GM18499 (cell line): ENCODE measurements around the gene CCDC117.
"Not testable (repeated sequence)": the region's sequence is repeated elsewhere in the genome, so short reads cannot be mapped to it uniquely, and the experiment has no call there.

ENCODE experiments used
- ATAC-seq: cut with Tn5 transposase; IDR thresholded peaks from one replicate; pipeline ENCODE4 v1.9.1; 2021; ENCODE audit warnings: moderate number of reproducible peaks; ENCODE audit not compliant: insufficient read depth, unreplicated experiment

Gene CCDC117

DNA sequence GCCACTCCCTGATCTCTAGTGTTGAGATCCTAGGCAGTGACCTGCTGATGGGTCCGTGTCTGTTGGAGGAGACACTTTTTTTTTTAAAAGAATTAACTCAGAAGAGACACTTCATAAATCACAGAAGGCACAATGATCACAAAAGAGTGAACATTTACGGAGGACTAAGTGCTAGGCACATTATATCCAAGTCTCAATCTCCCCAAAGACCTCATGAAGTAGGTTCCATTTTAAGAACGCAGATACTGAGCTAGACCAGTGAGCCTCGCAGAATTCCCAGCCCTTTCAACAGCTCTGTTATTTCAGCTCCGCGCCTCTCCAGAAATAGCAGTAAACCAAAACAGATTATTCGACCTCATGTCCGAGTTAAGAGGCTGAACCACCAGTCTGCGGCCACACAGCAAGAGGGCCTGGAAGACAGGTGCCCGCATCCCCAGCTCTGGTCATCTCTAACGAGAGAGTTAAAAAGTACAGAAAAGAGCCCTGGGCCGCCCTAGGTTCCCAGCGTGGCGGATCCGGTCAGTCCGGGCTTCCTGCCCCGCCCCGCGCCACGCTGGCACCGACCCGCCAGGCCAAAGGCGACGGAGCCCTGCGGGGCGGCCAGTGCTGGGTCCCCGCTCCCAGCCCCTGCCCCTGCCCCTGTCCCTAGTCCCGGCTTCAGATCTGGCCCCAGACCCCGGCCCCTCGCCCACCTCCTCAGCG is 27.3 kb downstream of the CCDC117 start:
- no peak for ATAC-seq

DNA sequence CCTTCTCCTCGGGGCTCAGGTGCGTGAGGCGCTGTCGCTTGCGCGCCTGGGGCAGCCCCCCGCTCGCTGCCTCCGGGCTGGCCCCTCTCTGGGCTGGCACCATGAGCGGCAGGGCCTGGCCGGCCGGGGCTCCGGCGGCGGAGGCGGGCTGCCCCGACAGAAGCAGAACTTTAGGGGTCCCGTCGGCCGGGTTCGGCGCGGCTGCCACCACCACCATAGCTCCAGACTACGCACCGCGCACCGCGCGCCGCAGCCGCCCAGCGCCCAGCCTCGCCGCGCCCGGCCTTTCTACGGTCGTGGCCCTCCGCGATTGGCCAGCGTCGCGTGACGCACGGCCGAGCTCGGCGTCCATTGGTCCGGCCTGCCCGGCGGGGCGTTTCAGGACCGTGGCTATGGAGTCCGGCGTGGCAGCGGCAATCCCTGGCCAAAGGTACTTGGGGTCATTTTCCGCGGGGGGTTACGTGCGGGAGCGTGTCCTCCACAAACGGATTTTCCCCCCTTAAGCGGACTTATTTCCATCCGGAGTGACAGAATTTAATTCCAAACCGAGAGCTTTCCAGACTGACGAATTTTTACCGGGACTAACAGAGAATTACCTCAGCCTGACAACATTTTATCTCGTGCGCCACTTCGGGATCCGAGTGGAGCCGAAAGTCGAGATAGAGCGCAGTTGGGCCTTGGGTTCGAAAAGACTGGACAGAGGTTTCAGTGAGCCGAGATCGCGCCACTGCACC is 28.0 kb downstream of the CCDC117 start, which contains the start of gene XBP1:
Gene XBP1 (minus strand): TSS at position 262 of the 734 bp plus-strand sequence.
- ATAC-seq = no peak

DNA sequence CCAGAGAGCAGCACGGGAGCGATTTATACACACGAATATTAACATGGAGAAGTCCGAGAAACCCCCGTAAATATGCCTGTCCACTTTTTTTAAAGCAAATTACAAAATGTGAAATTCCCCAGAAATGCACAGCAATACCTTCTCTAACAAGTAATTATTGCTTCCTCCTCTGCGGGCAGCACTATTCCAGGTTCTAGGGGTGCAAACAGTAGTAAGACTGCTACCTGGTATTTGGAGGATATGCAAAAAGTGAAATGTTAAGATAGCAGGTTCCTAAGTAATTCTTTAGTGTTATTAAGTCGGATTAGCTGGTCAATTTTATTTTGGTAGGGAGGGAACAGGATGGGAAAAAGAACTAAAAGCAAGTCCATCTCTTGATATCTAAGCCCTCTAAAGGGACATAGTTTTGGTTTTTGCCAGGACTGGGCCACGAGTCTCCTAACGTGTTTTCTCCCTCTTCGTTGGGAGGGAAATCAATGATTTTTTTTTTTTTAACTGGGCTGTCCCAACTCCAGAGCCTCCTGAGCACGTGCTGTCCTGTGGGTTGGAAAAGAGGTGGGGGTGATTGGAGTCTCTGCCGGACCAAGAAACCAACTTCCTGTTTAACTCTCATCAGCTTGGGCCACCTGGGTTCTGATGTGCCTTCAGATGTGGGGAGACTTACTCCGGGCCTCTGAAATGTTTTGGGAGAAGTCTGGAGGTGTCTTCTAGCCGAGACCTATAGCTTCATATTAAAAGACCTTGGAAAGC is 29.5 kb downstream of the CCDC117 start:
- ATAC-seq = no peak

DNA sequence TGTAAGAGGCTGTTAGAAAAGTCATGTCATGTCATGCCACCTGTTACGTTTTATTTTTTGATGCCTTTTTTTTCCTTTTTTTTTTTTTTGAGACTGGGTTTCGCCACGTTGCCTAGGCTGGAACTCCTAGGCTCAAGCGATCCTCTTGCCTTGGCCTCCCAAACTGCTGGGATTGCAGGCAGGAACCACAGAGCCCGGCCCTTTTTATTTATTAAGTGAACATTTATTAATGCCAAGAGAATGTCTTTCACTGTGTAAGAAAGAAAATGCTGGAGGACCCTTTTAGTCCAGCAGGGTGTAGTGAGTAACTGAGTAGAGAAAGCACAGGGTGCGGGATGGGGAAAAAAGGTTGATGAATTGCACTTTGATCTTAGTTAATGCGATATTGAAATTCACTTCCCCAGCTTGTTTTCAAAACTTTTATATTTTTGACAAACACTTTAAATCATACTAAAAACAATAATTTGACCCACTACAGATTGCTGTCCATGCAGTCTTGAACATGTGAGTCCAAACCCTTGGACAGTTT is 30.2 kb downstream of the CCDC117 start:
- ATAC-seq = no peak

DNA sequence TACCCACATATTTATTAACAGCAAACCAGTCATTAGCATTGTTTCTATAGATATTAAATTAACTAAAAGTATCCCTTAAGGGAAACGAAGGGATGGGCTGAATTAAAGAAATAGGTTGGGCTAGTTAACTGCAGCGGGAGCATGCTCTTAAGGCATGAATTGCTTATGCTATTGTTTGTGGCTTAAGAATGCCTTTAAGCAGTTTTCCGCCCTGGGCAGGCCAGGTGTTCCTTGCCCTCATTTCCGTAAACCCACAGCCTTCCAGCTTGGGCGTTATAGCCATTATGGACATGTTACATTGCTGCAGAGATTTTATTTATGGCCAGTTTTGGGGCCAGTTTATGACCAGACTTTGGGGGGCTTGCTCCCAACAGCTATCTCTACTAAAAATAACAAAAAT is 32.9 kb downstream of the CCDC117 start:
- not testable (repeated sequence) for ATAC-seq

DNA sequence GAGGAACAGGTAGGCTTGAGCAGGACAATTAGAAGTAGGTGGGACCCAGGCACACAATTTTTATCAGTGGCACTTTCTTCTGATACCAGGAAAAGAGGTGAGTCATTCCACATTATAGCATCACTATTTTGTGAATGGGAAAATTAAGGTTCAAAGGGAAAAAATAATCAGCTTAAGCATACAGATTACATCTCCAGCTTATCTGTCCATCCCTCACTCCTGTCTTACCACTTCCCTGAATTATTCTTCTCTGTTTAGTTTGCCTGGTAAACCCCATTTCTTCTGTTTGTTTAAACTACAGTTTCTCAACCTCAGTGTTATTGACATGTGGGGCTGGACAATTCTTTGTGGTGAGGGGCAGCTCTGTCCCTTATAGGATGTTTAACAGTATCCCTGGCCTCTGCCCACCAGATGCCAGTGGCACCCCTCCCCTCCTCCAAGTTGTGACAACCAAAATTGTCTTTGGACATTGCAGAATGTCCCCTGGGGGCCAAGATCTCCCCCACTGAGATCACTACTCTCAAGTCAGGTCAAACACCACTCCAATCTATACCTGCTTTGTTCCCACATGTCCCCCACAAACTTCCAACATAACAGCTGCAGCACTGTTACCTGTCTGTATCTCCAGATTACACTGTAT is 36.3 kb downstream of the CCDC117 start:
- ATAC-seq = no peak

DNA sequence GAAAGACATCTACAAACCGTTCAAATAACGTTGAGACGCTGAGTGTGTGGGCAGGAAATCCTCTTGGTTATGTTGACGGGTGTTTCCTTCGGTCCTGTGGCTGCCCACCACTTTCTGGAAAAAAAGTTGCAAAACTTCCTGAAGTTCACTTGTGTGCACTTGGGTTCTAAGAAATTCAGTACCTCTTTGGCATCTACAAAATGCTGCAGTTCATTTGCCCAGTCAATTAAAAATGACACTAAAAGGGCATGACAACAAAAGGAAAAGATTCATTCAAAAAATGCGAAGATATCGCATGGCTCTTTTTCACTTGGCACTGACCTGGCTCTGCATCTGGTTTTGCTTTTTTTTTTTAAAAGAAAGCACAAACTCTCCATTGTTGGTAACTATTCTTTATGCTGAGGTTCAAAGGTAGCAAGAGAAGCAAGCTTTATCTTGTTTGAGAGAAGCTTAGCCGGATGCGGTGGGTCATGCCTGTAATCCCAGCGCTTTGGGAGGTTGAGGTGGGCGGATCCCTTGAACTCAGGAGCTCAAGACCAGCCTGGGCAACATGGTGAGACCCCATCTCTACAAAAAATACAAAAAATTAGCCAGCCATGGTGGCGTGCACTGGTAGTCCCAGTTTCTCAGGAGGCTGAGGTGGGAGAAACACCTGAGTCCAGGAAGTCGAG is 38.5 kb downstream of the CCDC117 start:
- no peak for ATAC-seq

DNA sequence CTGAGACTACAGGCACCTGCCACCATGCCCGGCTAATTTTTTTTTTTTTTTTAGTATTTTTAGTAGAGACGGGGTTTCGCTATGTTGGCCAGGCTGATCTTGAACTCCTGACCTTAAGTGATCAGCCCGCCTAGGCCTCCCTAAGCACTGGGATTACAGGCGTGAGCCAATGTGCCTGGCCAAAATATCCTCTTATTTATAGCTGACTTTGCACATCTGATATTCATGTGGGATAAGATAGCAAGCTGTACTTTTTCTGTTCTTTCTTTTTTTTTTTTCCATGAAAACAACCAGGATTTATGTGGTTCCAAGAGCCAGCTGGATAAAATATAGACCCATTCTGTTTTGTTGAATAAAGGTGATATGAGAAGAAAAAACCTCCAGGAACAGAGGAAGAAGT is 40.0 kb downstream of the CCDC117 start:
- ATAC-seq = no peak

DNA sequence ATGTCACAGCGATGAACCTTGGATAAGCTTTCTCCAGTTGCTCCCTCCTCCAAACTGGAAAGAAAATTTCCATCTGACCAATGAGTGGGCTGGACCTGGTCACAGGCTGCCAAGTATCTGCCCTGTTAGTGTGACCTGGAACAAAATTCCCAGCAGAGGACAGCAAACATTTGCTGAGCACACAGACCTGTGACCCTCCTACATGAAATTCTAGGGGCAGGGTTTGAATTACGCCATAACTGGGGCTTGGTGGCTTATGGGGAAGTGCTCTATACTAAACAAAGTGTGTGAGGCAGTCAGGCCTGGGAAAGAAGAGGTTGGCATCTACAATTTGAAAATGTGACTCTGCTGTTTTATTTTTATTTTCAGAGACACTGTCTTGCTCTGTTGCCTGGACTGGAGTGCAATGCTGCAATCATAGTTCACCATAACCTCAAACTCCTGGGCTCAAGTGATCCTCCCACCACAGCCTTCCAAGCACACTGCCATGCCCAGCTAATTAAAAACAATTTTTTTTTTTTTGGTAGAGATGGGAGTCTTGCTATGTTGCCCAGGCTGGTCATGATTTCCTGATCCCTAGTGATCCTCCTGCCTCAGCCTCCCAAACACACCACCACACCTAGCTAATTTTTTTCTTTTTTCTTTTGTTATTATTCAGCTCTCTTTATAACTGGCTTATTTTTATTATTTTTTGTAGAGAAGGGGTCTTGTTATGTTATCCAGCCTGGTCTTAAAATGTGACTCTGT is 41.5 kb downstream of the CCDC117 start:
- ATAC-seq = no peak

DNA sequence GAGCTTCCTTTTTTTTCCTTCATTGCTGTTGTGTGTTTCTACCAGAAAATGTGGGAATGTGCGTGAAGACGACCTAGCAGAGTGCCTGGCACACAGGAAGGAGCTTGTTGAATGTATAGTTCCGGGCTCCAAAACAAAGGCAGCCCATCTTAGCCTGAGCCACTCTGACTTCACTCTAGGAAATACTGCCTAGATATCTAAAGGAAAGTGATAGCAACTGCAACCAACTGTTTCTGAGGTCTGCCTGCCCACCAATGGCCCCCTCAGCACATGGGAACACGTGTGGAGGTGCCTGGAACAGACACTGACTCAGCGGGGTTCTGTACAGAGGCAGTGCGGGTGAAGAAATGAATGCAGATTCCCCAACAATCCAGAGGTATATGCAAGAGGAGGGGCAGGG is 42.6 kb downstream of the CCDC117 start:
- ATAC-seq = no peak

DNA sequence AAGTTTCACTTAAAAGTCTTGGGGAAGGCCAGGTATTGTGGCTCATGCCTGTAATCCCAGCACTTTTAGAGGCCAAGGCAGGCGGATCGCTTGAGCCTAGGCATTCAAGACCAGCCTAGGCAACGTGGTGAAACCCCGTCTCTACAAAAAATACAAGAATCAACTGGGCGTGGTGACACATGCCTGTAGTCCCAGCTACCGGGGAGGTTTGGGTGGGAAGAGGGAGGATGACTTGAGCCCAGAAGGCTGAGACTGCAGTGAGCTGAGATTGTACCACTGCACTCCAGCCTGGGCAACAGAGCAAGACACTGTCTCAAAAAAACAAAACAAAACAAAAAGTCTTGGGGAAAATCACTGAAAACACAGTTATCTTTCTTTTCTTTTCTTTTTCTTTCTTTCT is 43.2 kb downstream of the CCDC117 start:
- no peak for ATAC-seq

DNA sequence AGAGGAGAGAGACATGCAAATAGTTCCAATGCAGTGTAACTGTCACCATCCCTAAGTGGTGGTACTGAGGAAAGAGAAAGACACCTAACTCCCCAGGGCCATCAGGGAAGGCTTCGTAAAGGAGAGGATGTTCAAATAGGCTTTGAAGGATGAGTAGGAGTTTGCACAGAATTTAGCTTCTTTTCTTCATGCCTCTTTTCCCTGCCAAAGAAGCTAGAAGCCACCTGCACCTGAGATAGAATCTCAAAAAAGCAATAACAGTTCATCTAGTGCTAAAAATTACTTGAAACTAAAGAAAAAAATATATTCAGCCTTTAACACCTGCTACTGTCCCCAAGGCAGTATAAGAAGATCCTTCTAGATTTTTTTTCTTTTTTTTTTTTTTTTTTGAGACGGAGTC is 44.6 kb downstream of the CCDC117 start:
- ATAC-seq = no peak

DNA sequence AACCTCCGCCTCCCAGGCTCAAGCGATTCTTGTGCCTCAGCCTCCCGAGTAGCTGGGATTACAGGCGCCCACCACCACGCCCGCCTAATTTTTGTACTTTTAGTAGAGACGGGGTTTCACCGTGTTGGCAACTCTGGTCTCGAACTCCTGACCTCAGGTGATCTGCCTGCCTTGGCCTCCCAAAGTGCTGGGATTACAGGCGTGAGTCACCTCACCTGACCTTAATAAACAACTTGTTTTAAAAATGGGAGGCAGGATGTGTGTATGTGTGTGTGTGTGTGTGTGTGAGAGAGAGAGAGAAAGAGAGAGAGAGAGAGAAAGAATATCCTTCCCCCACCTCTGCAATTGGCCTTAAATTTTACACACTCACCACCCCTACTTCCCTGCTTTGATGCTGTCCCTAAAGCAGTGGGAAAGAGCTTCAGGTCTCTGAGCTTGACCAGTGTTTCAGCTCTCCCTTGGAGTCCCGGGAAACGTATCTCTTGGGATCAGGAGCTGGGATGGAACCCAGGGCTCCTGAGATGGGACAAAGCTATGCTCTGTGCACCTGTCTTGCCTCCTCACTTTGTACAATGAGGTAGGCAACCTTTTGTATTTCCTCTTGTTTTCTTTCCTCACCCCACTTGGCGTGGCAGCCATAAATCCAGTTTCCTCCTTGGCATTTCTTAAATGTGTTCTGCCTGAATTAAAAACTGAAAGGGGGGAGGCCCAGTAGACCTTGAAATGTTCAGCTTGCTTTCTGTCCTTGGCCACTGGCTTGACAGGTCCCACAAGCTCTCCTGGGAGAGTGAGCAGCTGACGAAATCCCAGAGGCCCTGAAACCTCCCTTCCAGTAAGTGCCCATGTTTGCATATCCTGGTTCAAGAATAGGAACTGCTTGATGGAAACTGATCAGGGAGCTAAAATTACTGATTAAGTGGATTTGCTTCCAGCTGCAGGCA is 45.7 kb downstream of the CCDC117 start:
- no peak for ATAC-seq

DNA sequence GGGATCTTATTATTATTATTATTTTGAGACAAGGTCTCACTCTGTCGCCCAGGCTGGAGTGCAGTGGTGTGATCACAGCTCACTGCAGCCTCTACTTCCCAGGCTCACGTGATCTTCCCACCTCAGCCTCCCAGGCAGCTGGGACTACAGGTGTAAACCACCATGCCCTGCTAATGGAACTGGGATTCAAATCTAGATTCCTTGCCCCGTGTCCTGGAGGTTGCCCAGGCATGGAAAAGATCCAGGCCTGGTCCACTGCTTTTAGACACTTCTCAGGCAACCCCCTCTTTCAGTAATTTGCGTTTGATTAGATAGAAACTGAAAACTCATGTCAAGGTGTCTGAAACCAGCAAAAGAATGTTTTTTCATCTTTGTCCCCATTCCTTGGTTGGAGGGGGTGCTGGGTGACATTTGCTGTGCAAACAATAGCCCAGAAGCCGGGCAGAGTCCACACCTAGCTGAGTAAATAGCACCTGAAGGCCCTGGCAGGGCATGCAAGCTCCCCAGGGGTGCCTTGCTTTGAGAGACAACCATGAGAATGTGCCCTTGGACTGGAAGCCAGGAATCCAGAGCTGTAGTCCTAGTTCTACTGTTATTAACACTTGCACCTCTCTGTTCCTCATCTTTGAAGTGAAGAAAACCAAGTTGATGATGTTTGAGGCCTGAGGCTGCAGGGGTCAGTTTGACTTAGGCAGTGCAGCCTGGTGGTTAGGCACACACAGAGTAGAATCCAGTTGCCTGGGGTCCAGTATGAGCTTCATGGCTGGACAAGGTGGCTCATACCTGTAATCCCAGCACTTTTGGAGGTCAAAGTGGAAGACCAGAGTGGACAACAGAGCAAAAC is 47.0 kb downstream of the CCDC117 start:
- ATAC-seq = no peak

DNA sequence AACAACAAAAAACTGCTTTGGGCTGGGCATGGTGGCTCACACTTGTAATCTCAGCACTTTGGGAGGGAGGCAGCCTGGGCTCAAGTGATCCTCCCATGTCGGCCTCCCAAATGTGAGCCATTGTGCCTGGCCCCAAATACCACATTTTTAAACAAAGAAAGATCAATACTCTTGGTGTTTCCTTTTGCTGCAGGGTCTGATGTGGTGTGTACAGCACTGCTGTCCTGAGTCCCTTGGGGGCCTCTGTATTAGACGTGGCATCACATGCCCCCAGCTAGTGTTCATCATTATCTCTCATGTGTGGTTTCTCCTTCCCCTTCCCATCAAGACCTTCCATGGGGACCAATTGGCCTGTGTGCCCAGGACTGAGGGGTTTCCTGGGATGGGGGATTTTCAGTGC is 48.4 kb downstream of the CCDC117 start:
- no peak for ATAC-seq

DNA sequence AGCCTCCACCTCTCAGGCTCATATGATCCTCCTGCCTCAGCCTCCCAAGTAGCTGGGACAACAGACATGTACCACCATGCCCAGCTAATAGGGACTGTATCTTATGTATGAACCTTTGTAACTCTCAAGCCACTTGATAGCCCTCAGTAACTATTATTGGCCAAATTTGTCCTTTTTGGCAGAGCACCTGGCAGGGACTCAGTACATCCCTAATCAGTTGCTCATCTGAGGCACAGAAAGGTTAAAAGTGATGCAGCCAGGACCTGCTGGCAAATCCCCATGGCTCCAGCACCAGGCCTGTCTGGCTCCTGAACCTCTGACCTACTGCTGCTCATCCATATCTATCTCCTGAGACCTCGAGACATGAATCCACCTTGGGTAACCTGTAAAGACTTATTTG is 49.0 kb downstream of the CCDC117 start:
- ATAC-seq = no peak

DNA sequence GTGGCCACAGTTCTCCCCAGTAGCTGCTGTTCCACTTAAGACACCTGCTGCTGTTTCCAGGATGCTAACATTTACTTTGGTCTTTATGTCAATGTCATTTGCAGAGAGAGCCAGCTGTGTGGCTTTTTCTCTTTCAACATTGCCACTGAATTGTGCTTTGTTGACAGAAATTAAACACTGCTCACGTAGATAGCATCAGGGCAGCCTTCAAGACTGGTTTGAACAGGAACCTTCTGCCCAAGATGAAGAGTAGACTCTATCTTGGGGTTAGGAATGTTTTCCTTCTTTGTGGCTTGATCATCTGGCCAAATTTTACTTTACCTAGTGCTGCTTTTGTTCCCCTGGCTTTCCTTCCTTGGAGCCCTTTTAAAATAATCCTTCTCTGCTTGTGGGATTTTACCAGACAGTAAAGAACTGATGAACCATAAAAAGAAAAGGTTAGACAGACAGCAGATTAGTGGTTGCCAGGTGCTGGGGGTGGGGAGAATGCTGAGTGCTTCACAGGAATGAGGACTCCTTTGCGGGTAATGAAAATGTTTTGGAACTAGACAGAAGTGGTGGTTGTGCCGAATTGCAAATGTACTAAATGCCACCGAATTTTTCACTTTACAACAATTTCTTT is 50.5 kb downstream of the CCDC117 start:
- ATAC-seq = no peak
